Mesothelial cell of epicardium (in vitro differentiated cells): ENCODE measurements around the gene ZNF627. TPM values are rescaled to one million over a fixed set of nuclear protein-coding genes. Genes with fewer than 3 reads are reported as not detected.

Experiments used
- DNase-seq, 2 experiments: peaks; one replicate each; pipeline ENCODE4 v3.0.0; 2021; ENCODE audit warnings: low spot score in 2 of 2; ENCODE audit not compliant: unreplicated experiment in 2 of 2
- H3K27ac Mint-ChIP-seq: 2 replicates; pipeline ENCODE4 v1.8.0; 2021; ENCODE audit warnings: mixed read lengths
- H3K27me3 Mint-ChIP-seq: 2 replicates; pipeline ENCODE4 v1.8.0; 2021; ENCODE audit warnings: low read depth, mixed read lengths
- H3K36me3 Mint-ChIP-seq: 2 replicates; pipeline ENCODE4 v1.8.0; 2021; ENCODE audit warnings: mixed read lengths
- H3K4me1 Mint-ChIP-seq: 2 replicates; pipeline ENCODE4 v1.8.0; 2021; ENCODE audit warnings: mixed read lengths
- H3K4me3 Mint-ChIP-seq: 2 replicates; pipeline ENCODE4 v1.8.0; 2021; ENCODE audit warnings: mild to moderate bottlenecking, moderate library complexity, mixed read lengths
- H3K9me3 Mint-ChIP-seq: 2 replicates; pipeline ENCODE4 v1.8.0; 2021; ENCODE audit warnings: mixed read lengths
- CTCF ChIP-seq: fragments of 200-600 bp; sonication (generic); IDR thresholded peaks from one replicate; pipeline ENCODE4 v1.5.0; 2021; ENCODE audit warnings: antibody characterized with exemption; ENCODE audit not compliant: unreplicated experiment
- total RNA-seq: library from RNA; stranded (reverse); gene quantifications from 3 replicates; pipeline ENCODE4 v1.2.1, GENCODE V29; 2021

ZNF627 gene
- total RNA-seq, 1 donor from 2014 or later, result 29.8 TPM

- Mint-ChIP-seq H3K4me3 (no peak overlapping the region), H3K9me3 (no peaks in the 10 kb centered on the region), H3K27ac (no peak overlapping the region), H3K36me3 (no peaks in the 10 kb centered on the region), H3K27me3 (peaks cover 12% of the 10 kb centered on the region), H3K4me1 (peaks cover 3% of the 10 kb centered on the region)
- no peak for DNase-seq
- TF ChIP-seq CTCF, result no peak
Observed at GRCh38 chr19:11581740-11582139, 15.5 kb upstream of the ZNF627 start.

GRCh38 chr19:11586331-11586730, 11.0 kb upstream of the ZNF627 start:
- TF ChIP-seq CTCF, result no peak
- Mint-ChIP-seq H3K27ac (no peak overlapping the region), H3K4me1 (peaks cover 5% of the 10 kb centered on the region), H3K36me3 (no peaks in the 10 kb centered on the region), H3K27me3 (peaks cover 5% of the 10 kb centered on the region), H3K9me3 (no peaks in the 10 kb centered on the region), H3K4me3 (no peak overlapping the region)
- DNase-seq, result no peak

GRCh38 chr19:11587302-11587974, 9.8 kb upstream of the ZNF627 start:
- H3K27ac Mint-ChIP-seq, result no peak overlapping the region
- TF ChIP-seq CTCF, result peak; percentile 78
- H3K4me3 Mint-ChIP-seq, result no peak overlapping the region
- no peaks in the 10 kb centered on the region for H3K36me3 Mint-ChIP-seq
- H3K27me3 Mint-ChIP-seq, result peaks cover 5% of the 10 kb centered on the region
- DNase-seq, result peak; percentile 42 to 85
- no peaks in the 10 kb centered on the region for H3K9me3 Mint-ChIP-seq
- peaks cover 2% of the 10 kb centered on the region for H3K4me1 Mint-ChIP-seq

- Mint-ChIP-seq H3K4me3 (no peak overlapping the region), H3K4me1 (peaks cover 2% of the 10 kb centered on the region), H3K36me3 (no peaks in the 10 kb centered on the region), H3K27ac (no peak overlapping the region), H3K27me3 (peaks cover 5% of the 10 kb centered on the region), H3K9me3 (no peaks in the 10 kb centered on the region)
- no peak for TF ChIP-seq CTCF
- no peak for DNase-seq
Observed at GRCh38 chr19:11587975-11588631, 9.2 kb upstream of the ZNF627 start.

- no peak for DNase-seq
- no peaks in the 10 kb centered on the region for H3K9me3 Mint-ChIP-seq
- H3K27me3 Mint-ChIP-seq, result peaks cover 5% of the 10 kb centered on the region
- no peak overlapping the region for H3K27ac Mint-ChIP-seq
- H3K4me1 Mint-ChIP-seq, result peaks cover 11% of the 10 kb centered on the region
- TF ChIP-seq CTCF, result no peak
- H3K4me3 Mint-ChIP-seq, result no peak overlapping the region
- no peaks in the 10 kb centered on the region for H3K36me3 Mint-ChIP-seq
Observed at GRCh38 chr19:11594084-11594483, 3.2 kb upstream of the ZNF627 start.
